K562 (cell line): ENCODE data around the gene EPB41L3. TPM values are rescaled to one million over a fixed set of nuclear protein-coding genes. Genes with fewer than 3 reads are reported as not detected.

Experiments used
- ATAC-seq: fragments of 200-7000 bp; cut with Tn5 transposase; 3 replicates; pipeline ENCODE4 v1.9.1; 2020; ENCODE audit warnings: moderate library complexity
- BruUV-seq: library from RNA; stranded (reverse); fragments of 400-500 nt; replicated peaks from 2 replicates; lab custom pipeline; 2021; lab: Mats Ljungman, UMichigan
- CTCF ChIA-PET: fragments of 300-600 bp; formaldehyde crosslinking; extraction: SDS; loops from one replicate; lab custom pipeline; 2021; ENCODE audit warnings: low intra/inter-chr PET ratio; lab: Yijun Ruan, JAX
- POLR2A ChIA-PET: fragments of 300-600, 350-650 bp; sonication (Branson Sonifier 250); formaldehyde crosslinking; extraction: SDS; loops from one replicate; lab custom pipeline; 2021; ENCODE audit warnings: antibody characterized with exemption, inconsistent platforms; lab: Yijun Ruan, JAX
- DNase-seq, 4 experiments: peaks; one replicate each; pipeline versions ENCODE4 v3.0.0 to v3.0.0-alpha.2; 2011 to 2018; ENCODE audit warnings: low spot score in 3 of 4, mixed read lengths in 3 of 4; ENCODE audit errors: extremely low read depth in 1 of 4
- FAIRE-seq: peaks from 2 replicates; lab custom pipeline; 2011; peaks lifted over from hg19 to GRCh38; lab: Jason Lieb, UNC
- H2AFZ ChIP-seq: 2 replicates; pipeline ENCODE4 v1.6.0; 2011; ENCODE audit warnings: low read depth, low read length, control low read depth, inconsistent platforms
- H3K27ac ChIP-seq: fragments of 200-600 bp; 3 replicates; pipeline ENCODE4 v1.8.0; 2011; ENCODE audit warnings: low read depth, mild to moderate bottlenecking, control low read depth, inconsistent platforms, low read length, moderate library complexity, mixed read lengths; ENCODE audit errors: extremely low read depth
- H3K27me3 ChIP-seq, 2 experiments: fragments of 300-600 bp in 1 of 2; 2 replicates in 1 of 2; 3 replicates in 1 of 2; pipeline versions ENCODE4 v1.6.0 to v1.8.0; 2011; ENCODE audit warnings: inconsistent platforms in 2 of 2, low read length in 2 of 2, mild to moderate bottlenecking in 1 of 2, mixed read lengths in 1 of 2, moderate library complexity in 1 of 2; ENCODE audit not compliant: control insufficient read depth in 2 of 2, insufficient read depth in 2 of 2
- H3K36me3 ChIP-seq: fragments of 300-600 bp; 3 replicates; pipeline ENCODE4 v1.8.0; 2011; ENCODE audit warnings: mild to moderate bottlenecking, low read length, inconsistent platforms; ENCODE audit not compliant: control insufficient read depth, insufficient read depth
- H3K4me1 ChIP-seq, 2 experiments: fragments of 200-600 bp in 1 of 2; replicated peaks in 1 of 2; 2 replicates in 1 of 2; 3 replicates in 1 of 2; pipeline versions ENCODE4 v1.5.1 to v1.8.0; 2011; ENCODE audit warnings: inconsistent platforms in 2 of 2, low read length in 2 of 2, mild to moderate bottlenecking in 1 of 2, mixed read lengths in 1 of 2, moderate library complexity in 1 of 2; ENCODE audit not compliant: control insufficient read depth in 2 of 2, insufficient read depth in 2 of 2
- H3K4me2 ChIP-seq: 2 replicates; pipeline ENCODE4 v1.6.1; 2011; ENCODE audit warnings: low read length, control low read depth, inconsistent platforms, mixed read lengths; ENCODE audit not compliant: insufficient read depth
- H3K4me3 ChIP-seq: fragments of 200-600 bp; sonication (generic), shearing (Covaris generic); 2 replicates; pipeline ENCODE4 v1.5.1; 2016; ENCODE audit warnings: control low read depth, inconsistent platforms
- H3K79me2 ChIP-seq: fragments of 200-600 bp; 3 replicates; pipeline ENCODE4 v1.8.0; 2011; ENCODE audit warnings: low read length, inconsistent platforms; ENCODE audit not compliant: control insufficient read depth, insufficient read depth
- H3K9ac ChIP-seq, 2 experiments: 2 replicates each; pipeline versions ENCODE4 v1.6.0 to v1.6.1; 2011; ENCODE audit warnings: low read depth in 2 of 2, low read length in 2 of 2, control low read depth in 1 of 2, inconsistent platforms in 1 of 2, mild to moderate bottlenecking in 1 of 2, mixed read lengths in 1 of 2; ENCODE audit not compliant: insufficient read depth in 1 of 2
- H3K9me1 ChIP-seq: one replicate; pipeline ENCODE4 v1.6.0; 2011; ENCODE audit warnings: inconsistent platforms, mild to moderate bottlenecking, low read length, moderate library complexity; ENCODE audit not compliant: control insufficient read depth, insufficient read depth
- H3K9me3 ChIP-seq: replicated peaks from 2 replicates; pipeline ENCODE4 v1.5.1; 2011; ENCODE audit warnings: low read depth, low read length, inconsistent platforms; ENCODE audit not compliant: control insufficient read depth, insufficient read depth
- H4K20me1 ChIP-seq: replicated peaks from 2 replicates; pipeline ENCODE4 v1.6.1; 2011; ENCODE audit warnings: low read length, inconsistent platforms, mixed read lengths; ENCODE audit not compliant: control insufficient read depth, insufficient read depth
- C11orf30 ChIP-seq: fragments of 450-650 bp; IDR thresholded peaks from 2 replicates; pipeline ENCODE4 v1.6.1; 2016; ENCODE audit warnings: low read depth, mild to moderate bottlenecking
- ILK ChIP-seq: fragments of 450-650 bp; IDR thresholded peaks from 2 replicates; pipeline ENCODE4 v1.6.1; 2016; ENCODE audit warnings: missing genetic modification characterization, low read depth, mild to moderate bottlenecking, missing compliant biosample characterization, moderate library complexity, borderline replicate concordance
- MTA2 ChIP-seq: fragments of 450-650 bp; IDR thresholded peaks from 2 replicates; pipeline ENCODE4 v1.6.1; 2016; ENCODE audit warnings: low read depth
- NR1H2 ChIP-seq: sonication (generic); formaldehyde crosslinking; IDR thresholded peaks from 2 replicates; pipeline ENCODE4 v1.4.0; 2020; ENCODE audit warnings: mild to moderate bottlenecking, missing genetic modification reagents
- NUFIP1 ChIP-seq: fragments of 450-650 bp; IDR thresholded peaks from 2 replicates; pipeline ENCODE4 v1.6.1; 2018; ENCODE audit not compliant: partially characterized antibody
- SP1 ChIP-seq: sonication (generic); formaldehyde crosslinking; IDR thresholded peaks from 2 replicates; pipeline ENCODE4 v1.8.1; 2022; ENCODE audit warnings: mild to moderate bottlenecking, missing genetic modification reagents
- SREBF1 ChIP-seq: fragments of 150-350 bp; IDR thresholded peaks from 2 replicates; pipeline ENCODE4 v1.6.1; 2014; ENCODE audit warnings: antibody characterized with exemption, low read depth, low read length, borderline replicate concordance
- STAT5A ChIP-seq: IDR thresholded peaks from 2 replicates; pipeline ENCODE4 v1.6.1; 2012; ENCODE audit warnings: low read length, inconsistent platforms, borderline replicate concordance
- XRCC3 ChIP-seq: fragments of 450-650 bp; IDR thresholded peaks from 2 replicates; pipeline ENCODE4 v1.6.1; 2017; ENCODE audit warnings: mild to moderate bottlenecking, moderate library complexity
- ZNF121 ChIP-seq: sonication (generic); formaldehyde crosslinking; conservative IDR thresholded peaks from 2 replicates; pipeline ENCODE4 v1.8.0; 2022; ENCODE audit warnings: missing genetic modification reagents
- in situ Hi-C: fragments of 300-500 bp; cut with MboI; formaldehyde crosslinking; loops from 4 replicates; pipeline ENCODE4 v1.15.0; 2018; ENCODE audit warnings: inconsistent platforms, mixed read lengths
- intact Hi-C: fragments of 100-400 bp; cut with micrococcal nuclease; formaldehyde crosslinking; loops from 2 replicates; pipeline ENCODE4 v1.14.2; 2022
- polyA plus RNA-seq, 8 experiments: library from polyadenylated mRNA; depleted of rRNA in 4 of 8; stranded (reverse) in 5 of 8; unstranded in 3 of 8; fragments of >200 nt; fragmentation: Nextera tagmentation in 2 of 8; fragmentation: Illumina TruSeq in 1 of 8; extraction: Ambion mirVana in 2 of 8; extraction: Trizol in 1 of 8; gene quantifications; 2 replicates each; pipeline versions ENCODE4 v1.2.1 to v1.2.3, GENCODE V29; 2011 to 2014; ENCODE audit warnings: inconsistent platforms in 1 of 8, missing spikeins in 1 of 8
- total RNA-seq, 7 experiments: library from RNA; depleted of rRNA in 6 of 7; stranded (reverse); fragments of >200 nt in 6 of 7; fragmentation: Illumina TruSeq in 2 of 7; extraction: Trizol in 2 of 7; gene quantifications; 2 replicates each; pipeline versions ENCODE4 v1.2.1 to v1.2.3, GENCODE V29; 2011 to 2021; ENCODE audit warnings: low replicate concordance in 1 of 7
- TF ChIP-seq, protein P1 (sequence below): sonication (generic); formaldehyde crosslinking; IDR thresholded peaks from 2 replicates; pipeline ENCODE4 v1.8.0; 2022; ENCODE audit warnings: mild to moderate bottlenecking, missing genetic modification reagents
- TF ChIP-seq, protein P2 (sequence below): fragments of 450-650 bp; conservative IDR thresholded peaks from 2 replicates; pipeline ENCODE4 v1.6.1; 2016; ENCODE audit warnings: missing genetic modification characterization, low read depth, mild to moderate bottlenecking, control low read depth, missing compliant biosample characterization
- TF ChIP-seq, protein P3 (sequence below): sonication (generic); formaldehyde crosslinking; IDR thresholded peaks from 2 replicates; pipeline ENCODE4 v1.8.1; 2023; ENCODE audit warnings: mild to moderate bottlenecking, missing genetic modification reagents

EPB41L3 gene
- total and polyA plus RNA-seq, 9 of the 15 experiments (the other 6 are each of a cell fraction or from before 2014, with no cell fraction given): 0.44 to 0.49 TPM; not detected in 7

DNA sequence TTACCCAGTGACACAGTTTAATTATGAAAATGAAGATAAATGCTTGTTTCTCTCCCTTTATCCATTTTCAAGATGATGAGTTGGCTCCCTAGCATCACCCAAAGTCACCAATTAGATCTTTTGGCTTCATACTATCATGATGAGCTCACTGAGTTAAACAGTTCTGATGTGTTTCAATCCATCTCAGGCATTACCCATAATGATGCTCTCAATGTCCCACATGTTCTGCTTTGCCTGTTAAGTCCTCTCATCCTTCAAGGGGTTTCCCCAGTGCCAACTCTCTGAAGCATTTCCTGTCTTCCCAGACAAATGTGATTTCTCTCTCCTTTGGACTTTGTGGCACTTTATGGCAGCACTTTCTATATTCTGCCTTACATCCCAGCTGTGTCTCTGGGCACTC, 92.6 kb downstream of the EPB41L3 start:
- H3K9me3 ChIP-seq: no peaks in the 10 kb centered on the region
- intact Hi-C loops: no loop called here
- no TSS peak for BruUV-seq

More for the DNA sequence above, 92.6 kb downstream of the EPB41L3 start:
- DNase-seq (no peak), ATAC-seq (no peak), FAIRE-seq (no peak)
- H3K36me3 ChIP-seq: no peaks in the 10 kb centered on the region
- in situ Hi-C loops: no loop called here
- H3K79me2 ChIP-seq: no peaks in the 10 kb centered on the region
- H2AFZ ChIP-seq: no peak overlapping the region
- H3K4me2 ChIP-seq: no peak overlapping the region
- no peaks in the 10 kb centered on the region for H3K4me1 ChIP-seq
- H3K27ac ChIP-seq: no peak overlapping the region
- H3K27me3 ChIP-seq: no peaks in the 10 kb centered on the region
- TF ChIP-seq XRCC3 (no peak), SREBF1 (no peak), NR1H2 (CRISPR knock-in tag) (no peak), SP1 (no peak), MTA2 (no peak), NUFIP1 (no peak), ZNF121 (no peak), STAT5A (no peak), ILK (tag) (no peak), C11orf30 (no peak)
- TF ChIP-seq, protein P1, sequence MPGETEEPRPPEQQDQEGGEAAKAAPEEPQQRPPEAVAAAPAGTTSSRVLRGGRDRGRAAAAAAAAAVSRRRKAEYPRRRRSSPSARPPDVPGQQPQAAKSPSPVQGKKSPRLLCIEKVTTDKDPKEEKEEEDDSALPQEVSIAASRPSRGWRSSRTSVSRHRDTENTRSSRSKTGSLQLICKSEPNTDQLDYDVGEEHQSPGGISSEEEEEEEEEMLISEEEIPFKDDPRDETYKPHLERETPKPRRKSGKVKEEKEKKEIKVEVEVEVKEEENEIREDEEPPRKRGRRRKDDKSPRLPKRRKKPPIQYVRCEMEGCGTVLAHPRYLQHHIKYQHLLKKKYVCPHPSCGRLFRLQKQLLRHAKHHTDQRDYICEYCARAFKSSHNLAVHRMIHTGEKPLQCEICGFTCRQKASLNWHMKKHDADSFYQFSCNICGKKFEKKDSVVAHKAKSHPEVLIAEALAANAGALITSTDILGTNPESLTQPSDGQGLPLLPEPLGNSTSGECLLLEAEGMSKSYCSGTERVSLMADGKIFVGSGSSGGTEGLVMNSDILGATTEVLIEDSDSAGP (CRISPR knock-in tag): no peak
- TF ChIP-seq, protein P2, sequence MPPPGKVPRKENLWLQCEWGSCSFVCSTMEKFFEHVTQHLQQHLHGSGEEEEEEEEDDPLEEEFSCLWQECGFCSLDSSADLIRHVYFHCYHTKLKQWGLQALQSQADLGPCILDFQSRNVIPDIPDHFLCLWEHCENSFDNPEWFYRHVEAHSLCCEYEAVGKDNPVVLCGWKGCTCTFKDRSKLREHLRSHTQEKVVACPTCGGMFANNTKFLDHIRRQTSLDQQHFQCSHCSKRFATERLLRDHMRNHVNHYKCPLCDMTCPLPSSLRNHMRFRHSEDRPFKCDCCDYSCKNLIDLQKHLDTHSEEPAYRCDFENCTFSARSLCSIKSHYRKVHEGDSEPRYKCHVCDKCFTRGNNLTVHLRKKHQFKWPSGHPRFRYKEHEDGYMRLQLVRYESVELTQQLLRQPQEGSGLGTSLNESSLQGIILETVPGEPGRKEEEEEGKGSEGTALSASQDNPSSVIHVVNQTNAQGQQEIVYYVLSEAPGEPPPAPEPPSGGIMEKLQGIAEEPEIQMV (tag): no peak
- TF ChIP-seq, protein P3, sequence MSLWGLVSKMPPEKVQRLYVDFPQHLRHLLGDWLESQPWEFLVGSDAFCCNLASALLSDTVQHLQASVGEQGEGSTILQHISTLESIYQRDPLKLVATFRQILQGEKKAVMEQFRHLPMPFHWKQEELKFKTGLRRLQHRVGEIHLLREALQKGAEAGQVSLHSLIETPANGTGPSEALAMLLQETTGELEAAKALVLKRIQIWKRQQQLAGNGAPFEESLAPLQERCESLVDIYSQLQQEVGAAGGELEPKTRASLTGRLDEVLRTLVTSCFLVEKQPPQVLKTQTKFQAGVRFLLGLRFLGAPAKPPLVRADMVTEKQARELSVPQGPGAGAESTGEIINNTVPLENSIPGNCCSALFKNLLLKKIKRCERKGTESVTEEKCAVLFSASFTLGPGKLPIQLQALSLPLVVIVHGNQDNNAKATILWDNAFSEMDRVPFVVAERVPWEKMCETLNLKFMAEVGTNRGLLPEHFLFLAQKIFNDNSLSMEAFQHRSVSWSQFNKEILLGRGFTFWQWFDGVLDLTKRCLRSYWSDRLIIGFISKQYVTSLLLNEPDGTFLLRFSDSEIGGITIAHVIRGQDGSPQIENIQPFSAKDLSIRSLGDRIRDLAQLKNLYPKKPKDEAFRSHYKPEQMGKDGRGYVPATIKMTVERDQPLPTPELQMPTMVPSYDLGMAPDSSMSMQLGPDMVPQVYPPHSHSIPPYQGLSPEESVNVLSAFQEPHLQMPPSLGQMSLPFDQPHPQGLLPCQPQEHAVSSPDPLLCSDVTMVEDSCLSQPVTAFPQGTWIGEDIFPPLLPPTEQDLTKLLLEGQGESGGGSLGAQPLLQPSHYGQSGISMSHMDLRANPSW (CRISPR knock-in tag): no peak
- H4K20me1 ChIP-seq: no peaks in the 10 kb centered on the region
- no peak overlapping the region for H3K9ac ChIP-seq
- ChIA-PET POLR2A (no interaction called here), CTCF (no interaction called here)
- H3K9me1 ChIP-seq: no peaks in the 10 kb centered on the region
- no peak overlapping the region for H3K4me3 ChIP-seq
